NCI-H1105 treated with DMSO at 0.1 percent for 48 hours (cell line): ENCODE data around the gene CEP70.

Experiments
- DNase-seq: peaks from one replicate; lab custom pipeline; 2025; lab: John Stamatoyannopoulos, UW

Gene CEP70

GRCh38 chr3:138452436-138452835 lies 141.6 kb downstream of the CEP70 start:
- DNase-seq: no peak

- DNase-seq: no peak
Measured at GRCh38 chr3:138451595-138452162, 142.4 kb downstream of the CEP70 start.

GRCh38 chr3:138450704-138451424 lies 143.2 kb downstream of the CEP70 start:
- no peak for DNase-seq

- DNase-seq: no peak
Measured at GRCh38 chr3:138450181-138450580, 143.9 kb downstream of the CEP70 start.

- no peak for DNase-seq
Measured at GRCh38 chr3:138449490-138449889, 144.6 kb downstream of the CEP70 start.

GRCh38 chr3:138448631-138449030 lies 145.4 kb downstream of the CEP70 start:
- DNase-seq: no peak

GRCh38 chr3:138445654-138446053 lies 148.4 kb downstream of the CEP70 start:
- DNase-seq: no peak

GRCh38 chr3:138445236-138445635 lies 148.8 kb downstream of the CEP70 start:
- no peak for DNase-seq
